Thyroid gland (tissue), 4 donors: ENCODE data around the gene KCNMA1.

Experiments used
- CTCF ChIP-seq, 6 experiments: fragments of 200-600 bp in 3 of 6; fragments of 450-650 bp in 3 of 6; sonication (generic) in 3 of 6; IDR thresholded peaks; one replicate each; pipeline ENCODE4 v1.5.1; 2016 to 2019; ENCODE audit warnings: antibody characterized with exemption in 6 of 6, mild to moderate bottlenecking in 2 of 6, inconsistent platforms in 1 of 6, moderate library complexity in 1 of 6
- POLR2A ChIP-seq, 2 donors: fragments of 450-650 bp; IDR thresholded peaks; one replicate each; pipeline ENCODE4 v1.6.1; 2017; ENCODE audit warnings: antibody characterized with exemption in 2 of 2, mild to moderate bottlenecking in 2 of 2, moderate library complexity in 1 of 2

DNA sequence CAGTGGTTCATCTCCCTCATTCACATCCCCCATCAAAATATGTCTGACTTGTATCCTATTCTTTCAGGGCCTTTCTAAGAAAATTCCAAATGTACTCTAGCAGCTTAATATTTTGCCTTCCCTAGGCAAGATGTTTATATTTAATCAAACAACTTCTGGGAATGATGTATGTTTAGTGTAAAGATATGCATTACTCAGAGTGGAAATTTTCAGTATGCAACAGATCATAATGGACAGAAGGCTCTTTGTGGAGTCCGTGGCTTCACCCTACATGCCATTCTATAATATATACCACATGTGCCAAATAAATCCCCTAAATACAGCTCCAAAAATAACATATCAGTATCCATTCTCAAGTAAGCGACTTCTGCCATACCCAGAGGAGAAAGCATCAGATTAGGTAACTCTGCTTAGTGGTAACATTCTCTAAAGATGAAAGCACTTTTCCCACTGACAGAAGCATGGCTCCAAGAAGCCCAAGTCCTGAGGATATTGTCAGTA, 316.6 kb downstream of the KCNMA1 start:
- no peak for TF ChIP-seq POLR2A (IDR thresholded peaks at IDR 0.05)
- no peak for TF ChIP-seq CTCF (IDR thresholded peaks at IDR 0.05)
